A172 (cell line): ENCODE data around the gene ZNF511. TPM values are rescaled to one million over a fixed set of nuclear protein-coding genes. Genes with fewer than 3 reads are reported as not detected.
A peak's percentile ranks its signal among the peaks of the same experiment; 100 is the strongest.

Experiments
- DNase-seq: peaks from one replicate; pipeline ENCODE4 v3.0.0-alpha.2; 2015; ENCODE audit warnings: low spot score
- total RNA-seq: library from RNA; depleted of rRNA; stranded (reverse); fragments of >200 nt; shearing (Covaris generic); gene quantifications from 2 replicates; pipeline ENCODE4 v1.2.3, GENCODE V29; 2014

Gene ZNF511
- total RNA-seq, 1 experiment from 2014 or later = 13.4 TPM

DNA sequence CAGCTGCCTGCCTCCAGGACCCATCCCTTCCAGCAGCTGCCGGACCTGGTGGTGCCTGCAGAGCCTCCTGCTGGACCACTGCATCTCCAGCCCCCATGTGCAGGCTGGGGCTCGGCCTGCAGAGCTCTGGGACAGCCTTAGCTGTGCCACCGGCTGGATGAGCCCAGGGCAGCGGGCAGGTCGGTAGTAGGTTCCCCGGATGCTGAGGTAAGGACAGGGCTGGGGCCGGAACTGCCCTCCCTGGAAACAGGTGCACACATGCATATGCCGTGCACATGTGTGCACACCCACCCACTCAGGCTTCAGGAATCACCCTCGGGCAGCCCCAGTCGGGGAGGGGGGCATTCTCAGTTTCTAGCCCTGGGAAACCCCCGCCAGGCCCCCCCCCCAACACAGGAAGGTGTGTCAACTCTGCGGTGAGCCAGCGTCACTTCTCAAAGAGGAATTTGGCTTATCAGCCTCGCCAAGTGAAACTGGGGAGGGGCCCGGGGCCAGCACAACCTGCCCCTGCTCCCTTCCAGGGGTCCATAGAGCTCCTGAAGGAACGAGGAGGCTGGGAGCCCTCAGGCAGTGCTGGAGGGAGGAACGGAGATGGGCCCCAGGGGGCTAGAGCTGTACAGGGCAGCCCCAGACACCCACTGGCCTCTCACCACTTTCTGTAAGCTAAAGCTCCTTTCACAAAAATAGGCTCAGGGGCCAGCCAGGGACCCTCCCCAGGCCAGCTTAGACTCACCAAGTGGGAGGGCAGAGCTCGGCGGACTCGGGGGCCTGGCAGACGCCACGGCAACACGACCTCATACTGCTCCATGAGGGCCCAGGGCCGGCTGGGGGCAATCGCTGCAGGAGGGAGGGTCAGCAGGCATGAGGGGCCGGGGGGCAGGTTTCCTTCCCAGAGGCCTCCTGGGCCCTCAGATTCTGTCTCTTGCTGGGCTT is 33.7 kb upstream of the ZNF511 start:
- no peak for DNase-seq

DNA sequence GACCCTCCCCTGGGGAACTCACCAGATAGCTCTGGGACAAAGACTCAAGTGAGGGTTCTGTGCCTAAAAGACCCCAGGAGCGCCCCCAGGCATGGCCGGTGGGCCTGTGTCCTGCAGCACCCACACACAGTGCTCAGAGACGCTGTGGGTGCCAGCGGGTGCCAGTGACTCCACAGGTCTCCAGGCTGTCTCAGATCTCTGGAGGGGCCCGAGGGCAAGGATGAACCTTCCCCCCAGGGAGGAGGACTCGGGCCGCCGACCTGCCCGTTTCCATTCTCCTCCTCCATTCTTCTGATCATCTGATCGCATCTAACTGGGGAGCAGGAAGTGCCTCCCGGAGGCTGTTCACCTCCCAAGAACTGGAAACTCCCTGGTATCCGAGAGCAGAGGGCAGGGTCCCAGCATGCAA is 33.0 kb upstream of the ZNF511 start:
- DNase-seq = no peak

DNA sequence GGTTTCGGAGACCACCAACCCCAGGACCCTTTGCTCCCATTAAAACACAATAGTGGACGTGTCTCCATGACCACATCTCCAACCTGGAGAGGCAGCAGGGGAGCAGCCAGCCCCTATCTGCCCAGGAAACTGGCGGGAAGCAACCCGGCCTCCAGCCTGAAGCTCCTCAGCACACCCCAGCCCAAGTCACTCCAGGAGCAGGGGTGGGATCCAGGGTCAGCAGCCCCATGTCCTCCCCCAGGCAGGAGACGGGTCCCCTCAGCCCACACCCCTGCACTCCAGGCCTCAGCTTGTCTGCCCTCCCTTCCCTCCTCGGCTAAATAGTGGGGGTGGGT is 32.6 kb upstream of the ZNF511 start:
- no peak for DNase-seq

DNA sequence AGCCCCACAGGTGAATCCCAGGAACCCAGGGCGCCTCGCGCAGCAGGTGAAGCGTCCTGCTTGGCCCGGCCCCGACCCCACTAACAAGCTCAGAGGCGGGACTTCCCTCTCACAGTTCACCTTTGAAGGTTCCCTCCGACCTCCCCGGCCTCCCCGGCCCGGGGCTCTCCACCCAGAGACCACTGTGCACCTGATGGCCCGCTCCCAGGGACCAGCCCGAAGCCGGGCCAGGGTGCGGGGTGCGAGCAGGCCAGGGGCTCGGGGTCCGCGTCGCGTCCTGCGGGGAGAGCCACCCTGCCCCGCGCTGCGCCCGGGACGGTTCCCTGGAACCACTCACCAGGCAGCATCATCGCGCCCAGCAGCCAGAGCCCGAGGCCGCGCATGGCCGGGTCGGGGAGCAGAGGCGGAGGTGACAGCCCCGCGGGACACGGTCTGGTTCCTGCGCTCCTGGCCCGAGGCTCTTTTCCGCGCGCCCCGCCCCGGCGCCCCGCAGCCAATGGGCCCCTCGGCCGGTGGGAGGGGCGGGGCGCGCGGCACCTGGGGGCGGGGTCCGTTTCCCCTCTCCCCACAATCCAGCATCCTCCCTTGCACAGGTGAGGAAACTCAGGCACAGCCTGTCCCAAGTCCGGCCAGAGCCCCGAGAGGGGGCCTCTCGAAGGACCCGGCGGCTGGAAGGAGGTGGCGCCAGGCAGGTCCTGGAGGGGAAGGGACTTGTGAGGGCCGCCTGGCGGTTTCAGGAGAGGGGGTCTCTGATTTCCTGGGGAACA is 32.1 kb upstream of the ZNF511 start, which contains the start of gene ADAM8:
ADAM8 (minus strand) TSS at position 434 of the 767 bp plus-strand sequence; CDS start at position 383, 51 bp downstream.
- DNase-seq = no peak

DNA sequence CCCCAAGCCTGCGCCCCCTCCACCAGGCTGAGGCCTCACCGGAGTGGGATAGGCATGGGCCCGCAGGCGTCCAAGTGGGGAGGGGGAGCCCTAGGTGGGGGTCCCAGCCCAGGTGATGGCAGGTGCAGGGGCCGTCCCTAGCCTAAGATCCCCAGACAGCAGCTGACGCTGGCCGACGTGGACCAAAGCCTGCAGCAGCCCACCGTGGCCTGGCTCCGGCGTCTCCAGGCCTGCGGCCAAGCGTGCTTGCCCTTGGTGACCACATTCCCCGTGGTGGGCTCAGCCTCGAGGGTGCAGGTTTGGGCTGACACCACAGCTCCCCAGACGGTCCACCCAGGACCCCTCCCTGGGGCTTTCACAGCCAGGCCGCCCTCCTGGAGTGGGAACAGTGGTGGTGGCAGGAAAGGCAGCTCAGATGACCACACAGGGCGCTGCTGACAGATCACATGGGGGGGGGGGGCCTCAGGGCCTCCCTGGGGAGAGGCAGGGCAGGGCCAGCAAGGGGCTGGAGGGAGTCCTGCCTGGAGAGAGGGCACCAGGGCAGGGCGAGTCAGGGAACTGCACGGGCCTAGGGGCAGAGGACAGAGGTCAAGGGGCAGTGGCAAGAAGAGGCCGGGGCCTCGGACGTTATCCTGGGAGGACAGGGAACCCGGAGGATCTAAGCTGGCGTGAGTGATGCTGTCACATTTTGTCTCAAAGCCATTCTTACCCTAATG is 31.3 kb upstream of the ZNF511 start:
- DNase-seq = no peak

DNA sequence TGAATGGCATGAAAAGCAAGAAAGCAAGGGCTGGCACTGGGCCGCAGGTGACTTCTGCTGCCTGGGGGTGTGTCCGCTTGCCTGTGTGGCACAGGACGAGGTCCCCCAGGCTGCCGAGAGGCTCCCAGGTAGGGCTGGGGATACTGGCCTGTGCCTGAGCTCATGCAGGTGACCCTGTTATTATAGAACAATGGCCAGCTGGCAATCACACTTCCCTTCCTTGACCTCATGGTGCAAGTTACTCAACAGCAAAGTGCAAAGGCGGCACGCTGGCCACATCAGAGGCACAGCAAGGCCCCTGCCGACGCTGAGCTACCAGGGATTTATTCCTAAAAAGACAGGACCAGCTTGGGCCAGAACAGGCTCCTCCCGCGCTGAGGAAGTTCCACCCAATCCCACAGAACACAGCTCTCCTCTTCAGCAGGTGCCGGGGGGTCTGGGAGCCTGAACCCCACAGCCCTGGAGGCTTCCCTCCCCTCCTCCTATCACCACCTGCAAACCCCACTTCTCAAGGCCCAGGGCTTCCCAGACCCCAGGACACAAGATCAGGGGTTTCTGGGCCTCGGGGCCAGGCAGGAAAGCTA is 30.6 kb upstream of the ZNF511 start:
- no peak for DNase-seq

DNA sequence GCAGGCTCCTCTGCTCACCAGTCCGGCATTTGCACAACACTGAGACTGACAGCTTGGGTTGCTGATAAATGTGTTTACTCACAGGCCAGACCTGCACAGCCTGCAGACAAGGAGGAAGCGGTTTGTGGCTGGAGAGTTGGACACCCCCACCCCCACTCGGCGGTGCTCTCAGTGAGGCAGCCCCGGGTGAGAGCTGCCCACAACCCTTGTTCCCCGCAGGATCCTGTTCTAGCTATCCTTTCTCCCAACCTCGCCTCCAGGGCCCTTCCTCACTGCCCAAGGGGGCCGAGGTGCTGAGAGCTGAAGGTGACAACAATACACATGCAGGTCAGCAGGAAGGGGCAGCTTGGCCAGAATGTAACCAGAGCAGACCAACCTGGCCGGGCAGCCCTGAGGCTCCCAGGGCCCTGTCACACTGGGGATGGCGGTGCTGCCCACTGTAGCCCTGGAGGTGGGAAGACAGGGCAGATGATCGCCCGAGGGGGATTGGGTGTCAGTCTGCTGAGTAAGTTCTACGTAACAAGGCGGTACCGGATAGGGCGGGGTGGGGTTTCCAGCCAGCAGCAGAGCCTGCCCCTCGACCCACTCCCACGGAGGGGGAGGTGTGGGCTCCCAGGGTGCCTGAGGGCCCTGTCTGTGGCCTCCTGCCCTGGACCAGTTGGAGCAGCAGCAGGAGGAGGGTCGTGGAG is 30.0 kb upstream of the ZNF511 start:
- peak; percentile 87 for DNase-seq

DNA sequence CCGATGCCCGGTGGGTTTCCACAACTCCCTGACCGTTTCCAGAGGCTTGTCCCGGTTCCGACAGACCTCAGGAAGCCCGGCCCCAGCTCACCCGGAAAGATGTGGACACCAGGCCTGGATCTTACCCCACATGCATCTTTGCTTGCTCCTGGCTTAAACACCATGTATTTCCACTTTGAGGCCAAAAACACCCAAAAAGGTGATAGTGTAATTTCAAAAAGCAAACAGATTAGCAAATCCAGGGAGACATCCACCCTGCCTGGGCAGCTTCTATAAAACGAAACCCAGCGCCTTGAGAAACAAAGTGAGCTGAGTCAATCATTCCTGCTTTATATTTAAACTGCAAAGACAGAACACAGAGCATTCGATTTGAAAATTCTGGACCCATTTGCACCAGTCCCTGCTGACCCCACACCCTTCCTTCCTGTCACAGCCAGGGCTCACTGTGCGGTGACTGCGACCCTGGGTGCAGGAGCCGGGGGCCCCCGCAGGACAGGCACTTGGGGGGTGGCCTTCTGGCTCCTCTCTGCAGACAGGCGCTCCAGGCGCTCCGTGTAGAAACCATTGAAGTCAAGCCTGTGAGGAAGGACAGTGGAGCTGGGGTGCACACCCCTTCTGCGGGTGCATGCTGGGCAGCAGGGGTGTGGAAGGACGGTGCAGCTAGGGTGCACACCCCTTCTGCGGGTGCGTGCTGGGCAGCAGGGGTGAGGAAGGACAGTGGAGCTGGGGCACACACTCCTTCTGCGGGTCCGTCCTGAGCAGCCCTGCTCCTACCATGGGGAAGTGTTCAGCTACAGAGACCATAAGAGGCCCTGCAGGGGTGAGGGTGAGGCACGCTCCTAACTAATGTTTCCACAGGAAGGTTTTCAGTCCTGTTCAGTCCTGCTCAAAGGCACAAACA is 29.1 kb upstream of the ZNF511 start:
- DNase-seq = no peak

DNA sequence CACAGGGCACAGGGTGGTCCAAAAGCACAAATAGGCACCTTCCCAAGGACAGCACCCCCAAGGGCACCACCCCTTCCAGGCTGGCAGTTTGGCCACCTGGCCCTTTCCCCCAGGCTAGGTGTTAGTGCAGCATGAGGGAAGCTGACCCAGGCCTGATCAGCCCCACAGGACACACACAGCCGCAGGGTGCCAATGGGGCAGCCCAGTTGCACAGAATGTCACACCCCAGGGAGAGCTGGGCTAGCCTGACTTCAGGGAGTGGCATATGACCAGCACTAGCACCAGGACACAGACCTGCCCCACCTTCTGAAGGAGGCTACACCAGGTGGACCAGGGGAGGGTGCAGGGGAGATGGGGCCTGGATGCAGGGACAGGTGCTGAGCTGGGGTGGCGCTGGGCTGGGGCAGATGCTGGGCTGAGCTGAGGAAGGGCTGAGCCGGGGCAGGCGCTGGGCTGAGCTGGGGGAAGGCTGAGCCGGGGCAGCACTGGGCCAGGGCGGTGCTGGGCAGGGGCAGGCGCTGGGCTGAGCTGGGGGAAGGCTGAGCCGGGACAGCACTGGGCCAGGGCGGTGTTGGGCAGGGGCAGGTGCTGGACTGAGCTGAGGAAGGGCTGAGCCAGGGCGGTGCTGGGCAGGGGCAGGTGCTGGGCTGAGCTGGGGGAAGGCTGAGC is 28.2 kb upstream of the ZNF511 start:
- no peak for DNase-seq

DNA sequence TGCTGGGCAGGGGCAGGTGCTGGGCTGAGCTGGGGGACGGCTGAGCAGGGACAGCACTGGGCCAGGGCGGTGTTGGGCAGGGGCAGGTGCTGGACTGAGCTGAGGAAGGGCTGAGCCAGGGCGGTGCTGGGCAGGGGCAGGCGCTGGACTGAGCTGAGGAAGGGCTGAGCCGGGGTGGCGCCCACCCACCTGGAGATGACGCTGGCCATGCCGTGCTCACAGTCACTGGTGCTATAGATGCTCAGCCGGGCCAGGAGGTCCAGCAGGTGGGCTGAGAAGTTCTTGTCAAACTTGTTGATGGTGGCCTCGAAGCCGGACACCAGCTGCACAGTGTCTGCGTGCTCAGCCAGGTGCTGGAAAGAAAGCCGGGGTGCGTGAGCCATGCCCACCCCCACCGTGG is 27.6 kb upstream of the ZNF511 start:
- no peak for DNase-seq

DNA sequence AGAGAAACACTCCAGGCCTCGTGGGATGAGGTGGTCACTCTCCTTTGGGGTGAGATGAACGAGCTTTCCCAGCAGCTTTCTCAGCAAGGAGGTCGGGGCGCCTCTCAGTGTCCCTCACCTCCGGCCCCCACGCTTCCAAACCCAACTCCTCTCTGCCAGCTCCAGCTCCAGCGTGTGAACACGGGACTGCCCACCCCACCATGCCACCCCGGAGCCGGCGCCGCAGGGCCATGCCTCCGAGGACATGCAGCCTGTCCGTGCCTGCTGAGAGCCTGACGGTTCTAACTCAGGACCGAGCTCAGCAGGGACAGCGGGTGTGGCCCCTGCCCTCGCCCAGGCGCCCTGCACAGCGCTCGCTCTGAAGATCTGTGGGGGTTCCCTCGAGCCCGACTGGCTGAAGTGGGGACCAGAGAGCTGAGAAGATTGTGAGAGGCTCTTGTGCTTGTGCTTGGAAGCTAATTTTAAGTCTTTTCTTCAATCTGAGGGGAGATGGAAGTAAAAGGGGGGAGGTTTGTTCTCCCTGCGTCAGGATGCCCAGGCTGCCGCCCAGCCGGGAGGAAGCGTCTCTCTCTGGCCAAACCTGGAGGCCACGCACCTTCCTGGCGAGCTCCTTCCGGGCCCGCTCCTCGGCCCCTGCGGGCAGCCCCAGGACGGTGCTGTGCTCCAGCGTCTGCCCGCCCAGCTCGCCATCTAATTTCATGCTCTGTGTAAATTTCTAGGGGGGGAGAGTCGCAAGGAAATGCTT is 26.9 kb upstream of the ZNF511 start:
- no peak for DNase-seq

DNA sequence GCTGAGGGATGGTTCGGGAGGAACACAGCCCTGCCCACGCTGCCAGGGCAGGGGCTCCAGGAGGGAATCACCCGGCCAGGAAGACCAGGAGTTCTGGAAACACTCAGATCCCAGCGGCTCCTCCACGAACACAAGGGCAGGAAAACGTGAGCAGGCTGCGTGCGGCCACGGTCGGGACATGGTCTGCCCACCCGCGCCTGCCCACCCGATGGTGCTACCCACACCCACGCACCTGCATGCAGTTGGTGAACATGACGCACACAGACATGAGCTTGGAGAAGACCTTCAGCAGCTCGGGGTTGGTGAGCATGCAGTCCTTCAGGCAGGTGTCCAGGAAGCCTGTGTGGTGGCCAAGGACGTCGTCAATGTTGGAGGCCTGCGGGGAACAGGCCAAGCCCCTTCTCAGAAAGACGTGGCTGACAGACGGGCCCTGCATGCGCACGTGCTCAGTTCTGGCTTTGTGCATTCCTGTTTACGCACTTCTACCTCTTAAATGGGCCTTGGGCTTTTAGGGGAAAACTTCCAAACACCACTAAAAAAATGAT is 25.8 kb upstream of the ZNF511 start:
- DNase-seq = no peak

DNA sequence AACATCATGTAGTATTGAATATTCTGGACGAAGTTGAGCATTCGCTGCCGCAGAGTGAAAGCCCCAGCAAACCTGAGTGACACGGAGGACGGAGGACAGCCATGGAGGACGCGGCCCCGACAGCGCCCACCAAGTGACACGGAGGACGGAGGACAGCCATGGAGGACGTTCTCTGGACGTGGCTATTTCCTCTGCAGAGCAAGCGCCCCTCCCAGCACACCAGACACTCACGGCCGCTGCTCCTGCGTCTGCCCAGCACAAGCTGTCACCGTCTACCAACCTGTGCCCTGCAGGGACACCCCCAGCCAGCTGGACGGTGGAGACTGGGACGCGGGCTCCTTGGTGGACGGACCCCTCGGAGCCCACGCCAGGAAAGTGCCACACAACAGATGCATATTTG is 24.8 kb upstream of the ZNF511 start:
- no peak for DNase-seq

DNA sequence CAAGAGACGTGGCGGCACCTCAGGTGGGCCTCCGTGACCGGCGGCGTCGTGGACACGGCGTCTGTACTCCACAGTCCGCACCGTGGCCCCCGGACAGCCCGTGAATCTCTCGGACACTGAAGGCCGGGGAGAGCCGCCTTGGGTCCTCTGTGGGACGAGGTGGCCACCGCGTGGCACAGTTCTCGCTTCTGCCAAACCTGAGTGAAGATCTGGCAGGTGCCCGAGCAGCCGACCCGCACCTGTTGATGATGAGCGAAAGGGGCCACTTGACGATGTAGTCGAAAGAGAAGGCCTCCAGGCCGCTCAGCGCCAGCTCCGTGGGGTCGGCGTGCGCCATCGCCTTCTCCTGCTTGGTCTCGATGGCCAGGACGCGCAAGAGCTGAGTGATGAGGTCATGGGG is 23.5 kb upstream of the ZNF511 start:
- no peak for DNase-seq

DNA sequence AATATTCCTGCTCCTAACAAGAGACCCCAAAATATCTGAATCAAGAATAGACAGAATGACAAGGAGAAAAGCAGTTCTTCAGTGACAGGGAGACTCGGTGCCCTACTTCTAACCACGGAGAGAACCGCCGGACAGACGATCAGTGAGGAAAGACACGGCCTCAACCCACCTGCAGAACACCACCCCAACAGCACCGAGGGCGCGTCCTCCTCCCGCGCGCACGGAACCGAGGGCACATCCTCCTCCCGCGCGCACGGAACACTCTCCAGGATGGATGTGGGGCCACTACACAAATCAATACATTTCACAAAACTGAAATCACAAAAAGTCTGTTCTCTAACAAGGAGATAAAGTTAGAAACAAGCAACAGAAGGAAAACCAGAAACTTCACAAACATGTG is 22.3 kb upstream of the ZNF511 start:
- DNase-seq = no peak

DNA sequence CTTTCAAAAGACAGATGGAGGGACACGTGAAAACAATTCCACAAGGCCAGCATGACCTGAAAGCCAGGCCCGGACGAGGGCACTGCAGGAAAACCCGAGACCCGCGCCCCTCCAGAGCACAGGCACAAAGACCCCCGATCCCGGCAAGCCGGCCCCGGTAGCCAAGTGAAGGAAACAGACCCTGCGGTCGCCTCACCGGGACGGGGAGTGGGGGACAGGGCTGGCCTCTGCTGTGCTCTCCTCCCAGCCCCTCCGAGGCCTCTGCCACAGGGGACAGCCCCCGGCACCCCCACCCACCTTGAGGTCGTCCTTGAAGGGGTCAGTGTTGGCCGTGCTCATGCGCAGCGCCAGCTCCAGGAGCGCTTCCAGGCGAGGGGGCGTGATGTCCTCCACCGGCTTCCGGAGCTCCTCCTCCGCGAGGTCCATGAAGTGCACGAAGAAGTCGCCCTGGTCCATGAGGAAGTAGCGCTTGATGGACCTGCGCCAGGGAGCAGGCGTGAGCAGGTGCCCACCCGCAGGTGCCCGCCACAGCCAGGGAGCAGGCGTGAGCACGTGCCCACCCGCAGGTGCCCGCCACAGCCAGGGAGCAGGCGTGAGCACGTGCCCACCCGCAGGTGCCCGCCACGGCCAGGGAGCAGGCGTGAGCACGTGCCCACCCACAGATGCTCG is 20.7 kb upstream of the ZNF511 start:
- DNase-seq = no peak

DNA sequence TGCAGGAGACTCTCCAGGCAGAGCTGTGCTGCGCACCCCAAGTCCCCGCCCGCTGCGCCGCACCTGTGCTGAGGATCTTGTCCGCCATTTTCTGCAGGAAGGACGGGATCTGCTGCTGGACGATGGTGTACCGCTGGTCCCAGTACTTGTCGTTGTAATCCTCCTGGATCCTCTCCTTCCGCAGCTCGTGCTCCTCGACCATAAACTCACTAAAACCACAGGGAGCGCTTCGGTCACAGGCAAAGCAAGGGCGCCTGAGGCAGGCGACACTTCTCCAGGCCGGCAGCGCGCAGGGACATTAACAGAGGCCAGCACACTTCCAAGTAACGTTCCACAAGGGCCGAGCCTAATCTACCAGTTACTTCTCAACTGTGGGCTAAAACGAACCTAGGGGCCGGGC is 19.0 kb upstream of the ZNF511 start:
- no peak for DNase-seq
